Nucleus accumbens (tissue), 56 donors: ENCODE data around the gene TPP1.
A peak's percentile ranks its signal among the peaks of the same experiment; 100 is the strongest.

ENCODE experiments used
- DNase-seq, 56 donors: peaks; one replicate each; lab custom pipeline; 2025; lab: John Stamatoyannopoulos, UW

Gene TPP1

DNA sequence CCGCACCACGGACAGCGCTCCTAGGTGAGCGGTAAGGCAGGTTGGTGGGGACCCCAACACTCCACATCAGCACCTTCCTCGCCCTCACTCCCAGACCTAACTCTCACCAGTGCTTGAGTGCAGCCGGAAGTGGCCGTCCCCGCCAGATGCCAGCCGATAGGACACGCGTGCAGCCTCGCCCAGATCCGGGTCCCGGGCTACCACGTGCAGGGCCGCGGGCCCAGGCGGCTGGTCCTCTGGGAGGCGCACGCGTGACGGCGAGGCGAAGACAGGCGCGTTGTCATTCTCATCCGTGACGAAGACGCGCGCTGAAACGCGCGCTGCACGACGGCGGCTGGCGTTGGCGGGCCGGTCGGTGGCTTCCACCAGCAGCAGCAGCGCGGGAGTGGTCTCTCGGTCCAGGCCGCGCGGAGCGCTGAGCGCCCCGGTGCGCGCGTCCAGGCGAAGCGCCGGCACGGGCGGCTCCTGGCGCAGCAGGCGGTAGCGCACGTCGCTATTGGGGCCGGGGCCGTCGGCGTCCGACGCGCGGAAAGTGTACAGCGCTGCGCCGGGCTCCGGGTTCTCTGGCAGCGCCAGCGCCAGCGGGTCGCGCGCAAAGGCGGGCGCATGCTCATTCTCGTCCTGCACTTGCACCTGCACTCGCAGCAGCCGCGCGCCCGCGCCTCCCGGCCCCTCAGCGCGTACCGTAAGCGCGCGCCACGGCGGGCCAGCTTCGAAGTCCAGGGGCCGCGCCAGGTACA lies 10.8 kb upstream of the TPP1 start:
- DNase-seq = peak in 5 of 56 donors; percentile 8 to 39 (median 21)

- DNase-seq = no peak
These were observed 10.3 kb upstream of the TPP1 start for GRCh38 chr11:6629573-6629891.

DNA sequence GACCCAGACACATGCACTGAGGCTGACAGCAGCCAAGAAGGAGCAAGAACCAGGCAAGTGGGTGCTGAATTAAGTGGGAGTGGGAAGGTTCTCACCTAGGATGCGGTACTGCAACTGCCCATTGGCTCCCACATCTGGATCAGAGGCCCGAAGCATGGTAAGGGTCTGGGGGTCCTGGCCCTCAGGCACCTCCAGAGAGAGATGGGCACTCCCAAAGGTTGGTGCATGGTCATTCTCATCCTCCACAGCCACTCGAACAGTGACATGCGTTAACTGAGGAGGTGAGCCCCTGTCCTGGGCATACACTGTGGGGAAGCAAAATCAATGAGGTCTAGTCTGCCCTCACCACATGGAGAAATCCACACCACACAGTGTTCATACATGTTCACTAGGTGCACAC lies 9.3 kb upstream of the TPP1 start:
- no peak for DNase-seq

DNA sequence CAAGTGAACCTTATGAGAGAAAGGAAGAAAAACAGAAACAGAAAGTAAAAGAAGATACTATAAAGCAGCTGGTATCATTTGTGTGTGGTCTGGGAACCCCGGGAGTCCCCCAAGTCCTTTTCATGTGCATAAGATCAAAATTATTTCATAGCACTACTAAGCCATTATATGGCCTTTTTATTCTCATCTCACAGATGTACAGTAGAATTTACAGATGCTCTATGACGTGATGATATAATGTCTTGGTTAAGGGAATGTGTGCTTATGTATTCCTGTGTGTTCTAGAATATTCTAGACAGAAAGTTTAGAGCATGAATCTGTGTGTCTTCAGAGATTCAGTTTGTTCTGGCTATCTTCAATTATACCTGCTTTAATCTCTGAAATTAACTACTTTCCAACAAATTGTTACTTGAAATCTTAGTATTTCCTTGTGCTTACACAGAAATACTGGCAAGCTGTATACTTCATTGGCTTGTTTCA lies 8.6 kb upstream of the TPP1 start:
- DNase-seq = no peak

DNA sequence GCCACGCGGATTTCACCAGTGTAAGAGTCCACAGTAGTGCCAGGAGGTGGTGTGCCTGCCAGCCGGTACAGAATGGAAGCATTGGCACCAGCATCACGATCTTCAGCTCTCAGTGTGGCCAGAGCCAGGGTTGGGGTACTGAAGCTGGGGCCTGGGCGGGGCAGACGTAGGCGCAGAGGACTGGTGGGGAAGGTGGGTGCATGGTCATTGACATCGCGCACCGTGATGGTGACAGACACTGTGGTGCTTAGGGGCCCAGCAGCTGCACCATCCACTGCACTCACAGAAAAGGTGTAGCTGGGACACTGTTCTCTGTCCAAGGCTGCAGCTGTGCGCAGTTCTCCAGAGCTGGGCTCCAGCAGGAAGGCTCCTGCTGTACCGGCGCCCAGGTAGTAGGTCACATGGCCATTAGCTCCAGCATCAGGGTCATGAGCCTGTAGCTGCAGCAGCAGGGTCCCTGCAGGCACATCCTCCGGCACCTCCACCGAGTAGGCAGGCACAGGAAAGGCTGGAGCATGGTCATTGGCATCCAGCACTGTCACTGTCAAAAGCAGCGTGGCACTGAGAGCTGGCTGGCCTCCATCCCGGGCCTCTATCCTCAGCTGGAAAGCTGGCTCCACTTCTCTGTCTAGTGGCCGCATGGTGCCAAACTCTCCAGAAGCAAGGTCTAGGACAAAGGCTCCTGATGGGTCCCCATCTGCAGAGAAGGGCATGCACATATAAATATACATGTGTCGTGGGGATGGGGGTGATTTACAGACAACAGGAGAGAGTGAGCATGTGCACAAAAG lies 7.9 kb upstream of the TPP1 start:
- peak in 35 of 56 donors; percentile 4 to 66 (median 34) for DNase-seq

DNA sequence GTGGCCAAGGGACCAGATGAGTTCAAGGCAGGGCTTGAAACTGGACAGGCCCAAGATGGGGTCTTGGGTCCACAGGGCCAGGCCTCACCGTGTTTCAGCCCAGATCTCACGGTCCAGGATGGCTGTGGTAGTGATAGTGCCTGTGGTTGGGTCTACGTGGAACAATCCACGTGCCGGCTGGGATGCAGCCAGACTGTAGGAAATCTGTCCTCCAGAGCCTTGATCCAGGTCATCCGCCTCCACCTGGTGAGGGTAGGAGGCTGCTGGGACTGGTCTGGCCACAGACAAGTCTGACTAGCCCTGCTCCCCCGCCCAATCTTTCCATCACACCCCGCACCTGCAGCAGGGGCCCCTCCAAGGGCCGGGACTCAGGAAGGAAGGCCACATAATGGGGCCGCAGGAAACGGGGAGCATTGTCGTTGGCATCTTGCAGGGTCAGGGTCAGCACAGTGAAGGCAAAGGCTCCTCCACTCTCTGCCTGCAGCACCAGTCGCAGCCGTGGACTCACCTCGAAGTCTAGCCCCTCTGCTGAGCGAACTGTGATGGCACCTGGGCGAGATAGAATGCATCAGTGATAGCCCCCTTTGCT lies 6.7 kb upstream of the TPP1 start:
- no peak for DNase-seq

GRCh38 chr11:6625156-6625831 lies 6.1 kb upstream of the TPP1 start:
- DNase-seq = no peak

GRCh38 chr11:6623391-6624363 lies 4.5 kb upstream of the TPP1 start:
- no peak for DNase-seq

DNA sequence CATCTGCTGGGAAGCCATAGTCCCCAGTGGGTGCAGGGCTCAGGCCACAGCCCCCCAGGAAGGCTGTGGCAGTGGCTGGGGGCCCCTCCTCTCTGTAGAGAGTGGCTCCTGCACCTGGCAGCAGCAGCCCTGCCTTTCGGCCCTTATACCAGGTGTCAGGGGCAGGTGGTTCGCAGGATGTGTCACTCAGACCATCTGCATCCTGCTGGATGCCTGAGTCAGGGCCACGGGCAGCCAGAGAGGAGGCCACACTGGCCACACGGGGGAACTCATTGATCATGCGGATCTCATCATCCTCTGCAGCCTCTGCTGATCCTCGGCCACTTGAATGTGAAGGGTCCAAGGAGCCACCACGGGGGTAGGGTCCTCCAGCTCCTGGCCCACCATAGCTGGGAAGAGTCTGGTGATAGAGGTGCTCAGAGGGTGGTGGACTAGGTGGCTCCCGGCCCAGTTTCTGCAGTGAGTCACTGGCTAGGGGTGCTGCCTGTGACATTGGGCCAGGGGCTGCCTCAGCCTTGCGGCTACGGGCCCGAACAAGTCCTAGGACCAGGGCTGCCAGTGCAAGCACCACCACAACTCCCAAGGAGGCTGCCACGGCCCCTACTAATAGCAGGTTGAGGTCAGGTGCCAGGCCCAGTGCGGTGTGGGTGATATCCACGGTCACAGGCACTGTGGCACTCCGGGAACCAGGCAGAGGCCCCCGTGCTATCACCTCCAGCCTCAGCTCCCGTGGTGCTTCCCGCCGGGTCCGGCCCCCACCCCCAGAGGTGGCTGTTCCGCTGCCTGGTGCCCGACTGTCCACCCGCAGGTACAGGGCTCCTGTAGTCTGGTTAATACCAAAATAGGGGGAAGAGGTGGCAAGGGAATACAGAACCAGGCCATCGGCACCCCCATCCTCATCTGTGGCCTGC lies 3.3 kb upstream of the TPP1 start:
- no peak for DNase-seq

GRCh38 chr11:6621711-6622211 lies 2.5 kb upstream of the TPP1 start:
- no peak for DNase-seq

- no peak for DNase-seq
These were observed 1.4 kb upstream of the TPP1 start for GRCh38 chr11:6620636-6621035.

DNA sequence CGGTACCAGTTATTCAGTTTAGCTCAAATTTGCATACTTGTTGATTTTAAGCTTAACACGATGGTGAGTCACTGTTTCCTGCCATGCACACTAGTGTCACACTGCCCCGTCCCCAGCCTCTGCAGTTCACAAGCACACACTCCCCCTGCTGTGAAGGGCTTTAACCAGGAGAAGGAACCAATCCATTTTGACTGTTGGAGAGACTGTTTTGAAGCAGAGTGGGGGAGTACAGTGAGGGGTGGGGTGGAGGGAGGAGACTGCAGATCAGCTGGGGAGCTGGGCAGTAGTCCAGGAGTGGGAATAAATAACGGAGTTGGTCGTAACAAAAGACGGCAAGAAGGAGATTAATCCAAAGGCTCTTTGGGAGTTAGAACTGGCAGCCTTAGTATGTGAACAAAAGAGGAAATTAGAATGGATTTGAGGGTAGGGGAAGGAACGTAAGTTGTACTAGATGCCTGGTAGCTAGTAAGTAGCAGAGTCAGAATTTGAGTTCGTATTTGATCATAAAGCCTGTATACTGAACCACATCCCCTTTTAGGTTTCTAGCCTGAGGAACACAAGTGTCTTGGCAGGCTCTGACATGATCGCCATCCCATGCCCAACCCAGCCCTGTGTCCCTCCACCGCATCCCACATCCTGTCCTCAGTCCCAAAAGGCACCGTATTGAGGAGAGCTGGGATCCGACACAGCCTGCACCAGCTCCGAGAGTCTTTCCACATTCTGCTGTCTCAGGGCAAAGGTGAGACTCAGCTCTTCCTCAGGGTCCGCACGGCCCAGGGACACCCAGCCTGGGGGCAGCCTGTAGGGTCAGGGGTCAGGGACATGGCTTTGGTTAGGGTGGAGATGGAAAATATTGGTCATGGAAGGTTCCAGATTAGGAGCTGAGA lies 862 bp downstream of the TPP1 start:
- DNase-seq = peak in 42 of 56 donors; percentile 15 to 84 (median 44)

- no peak for DNase-seq
These were observed 1.9 kb downstream of the TPP1 start for GRCh38 chr11:6617315-6617781.

DNA sequence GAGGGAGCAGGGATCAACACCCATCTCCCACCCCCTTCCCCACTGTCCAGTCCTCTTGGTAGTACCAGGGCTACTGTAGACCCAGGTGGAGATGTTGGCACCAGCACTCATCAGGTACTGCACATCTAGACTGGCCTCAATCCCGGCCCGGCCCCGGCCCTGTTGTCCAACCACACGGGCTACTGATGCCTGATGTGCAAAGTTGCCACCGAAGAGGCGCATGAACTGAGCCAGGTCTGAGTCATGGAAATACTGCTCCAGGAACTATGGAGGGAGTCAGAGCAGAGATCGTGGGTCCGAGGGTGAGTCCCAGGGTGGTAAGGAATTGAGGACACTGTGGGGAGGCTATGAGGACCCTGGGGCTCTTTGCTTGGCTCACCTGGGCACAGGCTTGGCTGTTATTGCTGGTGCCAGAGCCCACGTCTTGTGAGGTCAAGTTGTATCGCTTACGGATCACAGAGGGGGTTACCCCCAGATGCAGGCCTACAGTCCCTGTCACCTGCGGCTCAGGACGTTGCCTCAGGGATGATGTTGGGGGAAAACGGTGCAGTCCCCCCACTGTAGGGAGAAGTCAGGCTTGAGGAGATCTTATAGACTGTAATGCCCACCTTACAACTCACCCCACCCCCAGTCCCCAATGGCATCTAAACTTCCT lies 2.5 kb downstream of the TPP1 start:
- no peak for DNase-seq

DNA sequence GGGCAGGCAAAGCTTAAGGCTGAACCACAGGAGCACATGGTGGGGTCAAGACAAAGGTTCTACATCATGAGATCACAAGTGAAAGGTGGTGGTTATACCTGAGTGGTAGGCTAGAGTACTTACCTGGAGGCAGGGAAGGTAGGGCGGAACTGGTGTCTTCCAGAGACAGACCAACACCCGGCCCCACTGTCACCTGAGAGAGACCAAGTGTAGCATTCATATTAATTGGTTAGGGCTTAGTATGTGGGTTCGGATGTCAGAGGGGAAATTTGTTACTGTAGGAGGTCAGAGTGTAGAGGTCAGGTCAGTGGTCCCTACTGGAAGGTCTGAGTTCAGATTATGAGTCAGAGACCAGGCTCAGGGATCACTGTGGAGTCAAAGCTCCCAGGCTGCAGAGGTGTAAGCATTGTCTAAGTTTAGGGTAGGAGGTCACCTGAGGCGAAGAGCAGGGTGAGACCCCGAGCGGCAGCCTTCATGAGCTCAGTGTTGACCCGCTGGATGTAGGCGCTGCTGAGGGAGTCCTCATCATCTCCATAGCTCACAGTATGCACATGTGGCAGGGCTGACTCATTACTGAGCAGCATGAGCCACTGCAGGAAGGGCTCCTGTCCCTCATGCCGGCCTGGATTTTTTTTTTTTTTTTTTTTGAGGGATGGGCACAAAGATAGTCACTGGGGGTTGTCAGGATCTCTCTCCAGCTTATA lies 3.2 kb downstream of the TPP1 start:
- DNase-seq = no peak

- DNase-seq = no peak
These were observed 4.2 kb downstream of the TPP1 start for GRCh38 chr11:6615046-6615445.
